ENCODE measurements around the gene CR1. TPM values are rescaled to one million over a fixed set of nuclear protein-coding genes. Genes with fewer than 3 reads are reported as not detected.

The CR1 gene
- polyA plus RNA-seq (2013, experiment 1 of 2): 0.07 TPM
- 0.07 TPM for polyA plus RNA-seq (2013, experiment 2 of 2)

- no peaks in the 10 kb centered on the region for H3K79me1 ChIP-seq (ENCODE audit: low read depth, low read length)
- peaks cover 2 to 35% (median 17%) of the 10 kb centered on the region in 3 experiments for H3K27me3 ChIP-seq (ENCODE audit: control insufficient read depth in 3 of 3, insufficient read depth in 3 of 3, low read depth in 1 of 3, low read length in 3 of 3)
- H3K36me3 ChIP-seq (replicated peaks in 1 of 2; ENCODE audit: control insufficient read depth in 2 of 2, insufficient read depth in 2 of 2, low read length in 2 of 2): no peaks in the 10 kb centered on the region
- H3K18ac ChIP-seq (ENCODE audit: low read length): peak within 1 kb of the TSS; percentile 97
- no peak within 1 kb of the TSS for H2BK5ac ChIP-seq (ENCODE audit: low read length)
- no peaks in the 10 kb centered on the region for H3K9me3 ChIP-seq (replicated peaks in 1 of 2; ENCODE audit: control insufficient read depth in 2 of 2, insufficient read depth in 1 of 2, low read depth in 1 of 2, low read length in 2 of 2)
- H3K9ac ChIP-seq (ENCODE audit: low read depth, low read length, poor library complexity): peak within 1 kb of the TSS; percentile 82
- peak within 1 kb of the TSS in 1 of 2 donors; percentile 77 for H3K4me3 ChIP-seq (ENCODE audit: low read length in 2 of 2)
- peak; percentile 31 for DNase-seq (ENCODE audit: low spot score)
- H2BK15ac ChIP-seq (ENCODE audit: low read length): no peak within 1 kb of the TSS
- WGBS, 2 donors (ENCODE audit: extremely low coverage in 2 of 2, insufficient read length in 2 of 2, insufficient replicate concordance in 1 of 2): no CpG with 5 or more reads among the region's 68 CpGs
- no peak within 1 kb of the TSS for H3K14ac ChIP-seq (ENCODE audit: low read length)
- H2AK5ac ChIP-seq (ENCODE audit: low read depth, low read length): no peak within 1 kb of the TSS
- peak within 1 kb of the TSS; percentile 86 for H2AFZ ChIP-seq (ENCODE audit: low read length)
- H2BK12ac ChIP-seq (ENCODE audit: low read length): no peak within 1 kb of the TSS
- no peak within 1 kb of the TSS for H2BK120ac ChIP-seq (ENCODE audit: low read depth, low read length)
- H3K4me2 ChIP-seq (ENCODE audit: insufficient read depth, low read length, poor library complexity, severe bottlenecking): peak within 1 kb of the TSS; percentile 93
- no peak within 1 kb of the TSS for H4K8ac ChIP-seq (ENCODE audit: low read depth, low read length)
- no peak within 1 kb of the TSS for H3K27ac ChIP-seq (replicated peaks; ENCODE audit: low read length)
- H3K4ac ChIP-seq (ENCODE audit: low read length): no peak within 1 kb of the TSS
- H3K23ac ChIP-seq (ENCODE audit: low read depth, low read length, poor library complexity): no peak within 1 kb of the TSS
- H4K91ac ChIP-seq (ENCODE audit: low read depth, low read length, poor library complexity): no peak within 1 kb of the TSS
- peaks cover 0 to 2% of the 10 kb centered on the region in 2 donors for H3K4me1 ChIP-seq (ENCODE audit: control insufficient read depth in 2 of 2, insufficient read depth in 1 of 2, low read depth in 1 of 2, low read length in 2 of 2)
These were observed at the start of gene CR1 for GRCh38 chr1:207495801-207496792. TSS of gene CR1 (plus strand) at chr1:207496157. CDS start at chr1:207496268, 111 bp downstream.

- Histone ChIP-seq H3K4me1 (ENCODE audit: control insufficient read depth in 2 of 2, insufficient read depth in 1 of 2, low read depth in 1 of 2, low read length in 2 of 2) (no peaks in the 10 kb centered on the region), H2AFZ (ENCODE audit: low read length) (no peak overlapping the region), H2BK15ac (ENCODE audit: low read length) (no peak overlapping the region), H2BK5ac (ENCODE audit: low read length) (no peak overlapping the region), H3K27ac (replicated peaks; ENCODE audit: low read length) (no peak overlapping the region), H3K4ac (ENCODE audit: low read length) (no peak overlapping the region), H3K9ac (ENCODE audit: low read depth, low read length, poor library complexity) (no peak overlapping the region), H3K36me3 (replicated peaks in 1 of 2; ENCODE audit: control insufficient read depth in 2 of 2, insufficient read depth in 2 of 2, low read length in 2 of 2) (no peaks in the 10 kb centered on the region), H3K18ac (ENCODE audit: low read length) (no peak overlapping the region), H4K8ac (ENCODE audit: low read depth, low read length) (no peak overlapping the region), H3K27me3 (ENCODE audit: control insufficient read depth in 3 of 3, insufficient read depth in 3 of 3, low read depth in 1 of 3, low read length in 3 of 3) (peaks cover 0 to 64% (median 22%) of the 10 kb centered on the region in 3 experiments), H2BK12ac (ENCODE audit: low read length) (no peak overlapping the region), H3K23ac (ENCODE audit: low read depth, low read length, poor library complexity) (no peak overlapping the region), H2BK120ac (ENCODE audit: low read depth, low read length) (no peak overlapping the region), H3K9me3 (replicated peaks in 1 of 2; ENCODE audit: control insufficient read depth in 2 of 2, insufficient read depth in 1 of 2, low read depth in 1 of 2, low read length in 2 of 2) (peaks cover 0 to 1% of the 10 kb centered on the region in 2 donors), H3K14ac (ENCODE audit: low read length) (no peak overlapping the region), H4K91ac (ENCODE audit: low read depth, low read length, poor library complexity) (no peak overlapping the region), H3K79me1 (ENCODE audit: low read depth, low read length) (no peaks in the 10 kb centered on the region), H3K4me3 (ENCODE audit: low read length in 2 of 2) (no peak overlapping the region), H2AK5ac (ENCODE audit: low read depth, low read length) (no peak overlapping the region), H3K4me2 (ENCODE audit: insufficient read depth, low read length, poor library complexity, severe bottlenecking) (peak overlapping the region; percentile 96)
- DNase-seq (ENCODE audit: low spot score): no peak
- no CpG with 5 or more reads among the region's 1 CpG for WGBS, 2 donors (ENCODE audit: extremely low coverage in 2 of 2, insufficient read length in 2 of 2, insufficient replicate concordance in 1 of 2)
These were observed 42.3 kb upstream of the CR1 start for GRCh38 chr1:207453710-207454045.

DNA sequence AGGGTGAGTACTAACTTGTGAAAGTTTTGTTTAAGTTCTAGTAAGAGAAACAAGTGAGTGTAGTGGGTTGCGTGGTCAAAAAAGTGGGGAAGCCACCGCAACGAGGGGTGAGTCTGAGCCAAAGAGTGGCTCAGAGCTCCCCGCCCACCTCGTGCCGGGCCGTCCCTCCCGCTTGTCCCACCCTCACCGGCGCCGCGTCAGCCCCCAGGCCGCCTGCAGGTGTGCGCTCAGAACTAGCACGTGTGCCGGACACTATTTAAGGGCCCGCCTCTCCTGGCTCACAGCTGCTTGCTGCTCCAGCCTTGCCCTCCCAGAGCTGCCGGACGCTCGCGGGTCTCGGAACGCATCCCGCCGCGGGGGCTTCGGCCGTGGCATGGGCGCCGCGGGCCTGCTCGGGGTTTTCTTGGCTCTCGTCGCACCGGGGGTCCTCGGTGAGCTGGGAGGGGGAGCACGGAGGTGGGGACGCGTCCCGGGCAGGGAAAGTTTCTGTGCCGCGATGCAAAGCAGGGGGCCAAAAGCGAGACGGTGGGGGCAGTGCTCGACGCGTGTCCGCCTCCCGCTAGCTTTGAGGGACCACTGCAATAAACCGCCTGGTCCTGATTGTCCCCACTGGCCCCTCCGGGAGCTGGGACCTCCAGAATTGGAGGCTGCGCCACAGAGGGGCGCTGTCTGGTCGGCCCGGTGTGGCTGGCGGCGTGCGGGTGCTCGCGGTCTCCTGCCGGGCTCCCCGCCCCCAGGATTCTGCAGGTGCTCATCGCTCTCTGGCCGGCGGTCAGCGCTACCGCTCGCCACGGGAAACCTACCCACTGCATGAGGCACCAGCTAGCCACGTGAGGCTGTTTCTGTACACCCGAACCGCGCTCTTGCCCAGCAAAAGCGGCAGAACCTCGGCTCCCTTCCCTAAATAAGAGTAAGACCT lies 41.7 kb upstream of the CR1 start, which contains the start of gene CR2:
CR2 (plus strand) TSS at position 283 of the 919 bp plus-strand sequence; CDS start at position 374, 91 bp downstream.
- Histone ChIP-seq H2BK12ac (ENCODE audit: low read length) (no peak within 1 kb of the TSS), H2BK5ac (ENCODE audit: low read length) (no peak within 1 kb of the TSS), H3K4me3 (ENCODE audit: low read length in 2 of 2) (peak within 1 kb of the TSS in 1 of 2 donors; percentile 76), H4K8ac (ENCODE audit: low read depth, low read length) (no peak within 1 kb of the TSS), H2AFZ (ENCODE audit: low read length) (peak within 1 kb of the TSS; percentile 77), H3K23ac (ENCODE audit: low read depth, low read length, poor library complexity) (peak within 1 kb of the TSS; percentile 8), H2BK15ac (ENCODE audit: low read length) (no peak within 1 kb of the TSS), H2AK5ac (ENCODE audit: low read depth, low read length) (no peak within 1 kb of the TSS), H3K79me1 (ENCODE audit: low read depth, low read length) (no peaks in the 10 kb centered on the region), H3K18ac (ENCODE audit: low read length) (peak within 1 kb of the TSS; percentile 78), H3K14ac (ENCODE audit: low read length) (peak within 1 kb of the TSS; percentile 28), H3K9me3 (replicated peaks in 1 of 2; ENCODE audit: control insufficient read depth in 2 of 2, insufficient read depth in 1 of 2, low read depth in 1 of 2, low read length in 2 of 2) (peaks cover 0 to 1% of the 10 kb centered on the region in 2 donors), H4K91ac (ENCODE audit: low read depth, low read length, poor library complexity) (no peak within 1 kb of the TSS), H3K36me3 (replicated peaks in 1 of 2; ENCODE audit: control insufficient read depth in 2 of 2, insufficient read depth in 2 of 2, low read length in 2 of 2) (no peaks in the 10 kb centered on the region), H3K4me1 (ENCODE audit: control insufficient read depth in 2 of 2, insufficient read depth in 1 of 2, low read depth in 1 of 2, low read length in 2 of 2) (no peaks in the 10 kb centered on the region), H2BK120ac (ENCODE audit: low read depth, low read length) (no peak within 1 kb of the TSS), H3K4me2 (ENCODE audit: insufficient read depth, low read length, poor library complexity, severe bottlenecking) (peak within 1 kb of the TSS; percentile 96), H3K27ac (replicated peaks; ENCODE audit: low read length) (no peak within 1 kb of the TSS), H3K4ac (ENCODE audit: low read length) (no peak within 1 kb of the TSS), H3K9ac (ENCODE audit: low read depth, low read length, poor library complexity) (peak within 1 kb of the TSS; percentile 85), H3K27me3 (ENCODE audit: control insufficient read depth in 3 of 3, insufficient read depth in 3 of 3, low read depth in 1 of 3, low read length in 3 of 3) (peaks cover 0 to 64% (median 22%) of the 10 kb centered on the region in 3 experiments)
- peak; percentile 32 for DNase-seq (ENCODE audit: low spot score)
- no CpG with 5 or more reads among the region's 75 CpGs for WGBS, 2 donors (ENCODE audit: extremely low coverage in 2 of 2, insufficient read length in 2 of 2, insufficient replicate concordance in 1 of 2)
